Keratinocyte (primary cell): ENCODE measurements around the gene SST. TPM values are rescaled to one million over a fixed set of nuclear protein-coding genes. Genes with fewer than 3 reads are reported as not detected.
"Not testable (repeated sequence)": the region's sequence is repeated elsewhere in the genome, so short reads cannot be mapped to it uniquely, and the experiment has no call there.

ENCODE experiments used
- DNase-seq: peaks from one replicate; pipeline ENCODE4 v3.0.0-alpha.2; 2011; ENCODE audit warnings: low read depth, missing footprints, low spot score
- FAIRE-seq: peaks from 2 replicates; lab custom pipeline; 2011; peaks lifted over from hg19 to GRCh38; lab: Jason Lieb, UNC
- H2AFZ ChIP-seq: 2 replicates; pipeline ENCODE4 v1.6.0; 2012; ENCODE audit warnings: low read length, control low read depth, inconsistent platforms; ENCODE audit not compliant: control insufficient read depth
- H3K27ac ChIP-seq: 2 replicates; pipeline ENCODE4 v1.5.1; 2011; ENCODE audit warnings: low read length; ENCODE audit not compliant: control insufficient read depth, insufficient read depth
- H3K27me3 ChIP-seq: 3 replicates; pipeline ENCODE4 v1.6.0; 2011; ENCODE audit warnings: low read length; ENCODE audit not compliant: control insufficient read depth, insufficient read depth; ENCODE audit errors: extremely low read depth
- H3K36me3 ChIP-seq, 2 experiments: 2 replicates in 1 of 2; 3 replicates in 1 of 2; pipeline ENCODE4 v1.5.1; 2011; ENCODE audit warnings: low read length in 2 of 2, mild to moderate bottlenecking in 1 of 2; ENCODE audit not compliant: control insufficient read depth in 2 of 2, insufficient read depth in 2 of 2; ENCODE audit errors: extremely low read depth in 1 of 2
- H3K4me1 ChIP-seq: 3 replicates; pipeline ENCODE4 v1.5.1; 2011; ENCODE audit warnings: low read length; ENCODE audit not compliant: control insufficient read depth, insufficient read depth; ENCODE audit errors: extremely low read depth
- H3K4me2 ChIP-seq: 3 replicates; pipeline ENCODE4 v1.6.0; 2011; ENCODE audit warnings: low read depth, low read length; ENCODE audit not compliant: control insufficient read depth, insufficient read depth; ENCODE audit errors: extremely low read depth
- H3K4me3 ChIP-seq, 3 experiments: fragments of 200-600 bp in 1 of 3; sonication (generic) in 1 of 3; 2 replicates in 2 of 3; 3 replicates in 1 of 3; pipeline ENCODE4 v1.5.1; 2011 to 2016; ENCODE audit warnings: low read length in 3 of 3, mild to moderate bottlenecking in 3 of 3, control low read depth in 2 of 3, inconsistent platforms in 1 of 3, low read depth in 1 of 3, mixed read lengths in 1 of 3, mixed run types in 1 of 3, moderate library complexity in 1 of 3; ENCODE audit not compliant: control insufficient read depth in 2 of 3, insufficient read depth in 2 of 3; ENCODE audit errors: extremely low read depth in 1 of 3
- H3K79me2 ChIP-seq: 2 replicates; pipeline ENCODE4 v1.6.0; 2012; ENCODE audit warnings: low read length; ENCODE audit not compliant: control insufficient read depth, insufficient read depth
- H3K9ac ChIP-seq: 3 replicates; pipeline ENCODE4 v1.6.0; 2011; ENCODE audit warnings: low read length; ENCODE audit not compliant: control insufficient read depth, insufficient read depth; ENCODE audit errors: extremely low read depth
- H3K9me1 ChIP-seq: 3 replicates; pipeline ENCODE4 v1.6.0; 2011; ENCODE audit warnings: low read length; ENCODE audit not compliant: control insufficient read depth, insufficient read depth; ENCODE audit errors: extremely low read depth
- H3K9me3 ChIP-seq: 2 replicates; pipeline ENCODE4 v1.5.1; 2012; ENCODE audit warnings: low read depth, low read length; ENCODE audit not compliant: control insufficient read depth
- H4K20me1 ChIP-seq: 3 replicates; pipeline ENCODE4 v1.6.0; 2011; ENCODE audit warnings: low read length; ENCODE audit not compliant: control insufficient read depth, insufficient read depth; ENCODE audit errors: extremely low read depth
- CTCF ChIP-seq, 3 experiments: IDR thresholded peaks in 1 of 3; conservative IDR thresholded peaks in 1 of 3; optimal IDR thresholded peaks in 1 of 3; 2 replicates in 2 of 3; 3 replicates in 1 of 3; pipeline versions ENCODE3 to v1.5.1; 2011; ENCODE audit warnings: low read length in 3 of 3, mild to moderate bottlenecking in 3 of 3, moderate library complexity in 2 of 3, control low read depth in 1 of 3, inconsistent platforms in 1 of 3; ENCODE audit not compliant: insufficient read depth in 2 of 3; ENCODE audit errors: extremely low read depth in 1 of 3
- EZH2 ChIP-seq: IDR thresholded peaks from one replicate; pipeline ENCODE4 v1.6.1; 2012; ENCODE audit warnings: inconsistent platforms, mild to moderate bottlenecking, low read length, moderate library complexity
- dilution Hi-C: fragments of 300-500 bp; cut with MboI; formaldehyde crosslinking; loops from one replicate; pipeline ENCODE4 v1.7.0; 2020; ENCODE audit warnings: low sequenced_read_pairs; ENCODE audit not compliant: extremely low pct_ligation_motif_present
- polyA plus RNA-seq, 5 experiments: library from polyadenylated mRNA; depleted of rRNA in 3 of 5; stranded (reverse) in 3 of 5; stranded (forward) in 1 of 5; unstranded in 1 of 5; fragments of >200 nt; gene quantifications; 1 replicate in 1 of 5; 2 replicates in 3 of 5; 3 replicates in 1 of 5; pipeline versions ENCODE4 v1.2.1 to v1.2.3, GENCODE V29; 2011 to 2012; ENCODE audit warnings: missing spikeins in 2 of 5, low read depth in 1 of 5, low replicate concordance in 1 of 5

Gene SST
- polyA plus RNA-seq, 1 donor (not counting 4 experiments of a cell fraction or from before 2014, with no cell fraction given), result not detected

GRCh38 chr3:187684444-187684843 lies 14.2 kb upstream of the SST start:
- no peak for FAIRE-seq
- dilution Hi-C loops, result loop anchor here (25.0 kb wide), 1 partner anchor 372 kb away; no protein-coding TSS in a partner anchor
- Histone ChIP-seq H3K9me1 (no peaks in the 10 kb centered on the region), H3K4me3 (no peak overlapping the region), H3K9me3 (peaks cover 3% of the 10 kb centered on the region), H4K20me1 (no peaks in the 10 kb centered on the region), H3K27me3 (peaks cover 9% of the 10 kb centered on the region), H2AFZ (no peak overlapping the region), H3K36me3 (no peaks in the 10 kb centered on the region), H3K9ac (no peak overlapping the region), H3K4me2 (no peak overlapping the region), H3K4me1 (no peaks in the 10 kb centered on the region), H3K79me2 (no peaks in the 10 kb centered on the region), H3K27ac (no peak overlapping the region)
- TF ChIP-seq CTCF (optimal IDR thresholded peaks at IDR 0.05 in 1 of 3, IDR thresholded peaks at IDR 0.05 in 1 of 3, conservative IDR thresholded peaks at IDR 0.05 in 1 of 3; ENCODE audit: extremely low read depth in 1 of 3, insufficient read depth in 2 of 3, low read length in 3 of 3) (no peak), EZH2 (no peak)
- no peak for DNase-seq

GRCh38 chr3:187681756-187682155 lies 11.6 kb upstream of the SST start:
- FAIRE-seq, H3K9me3 ChIP-seq, H3K4me2 ChIP-seq, H2AFZ ChIP-seq, H3K27ac ChIP-seq, H3K4me1 ChIP-seq, H3K27me3 ChIP-seq, H3K9me1 ChIP-seq, H3K36me3 ChIP-seq, DNase-seq, H3K4me3 ChIP-seq, H3K79me2 ChIP-seq, H3K9ac ChIP-seq, H4K20me1 ChIP-seq: not testable (repeated sequence)
- dilution Hi-C loops, result loop anchor here (25.0 kb wide), 1 partner anchor 369 kb away; no protein-coding TSS in a partner anchor
